HEK293 (cell line): ENCODE results near the gene C9orf153.
"Not testable (repeated sequence)": the region's sequence is repeated elsewhere in the genome, so short reads cannot be mapped to it uniquely, and the experiment has no call there.

ENCODE experiments used
- CTCF ChIA-PET: fragments of 350-600 bp; formaldehyde crosslinking; extraction: SDS; loops from one replicate; lab custom pipeline; 2021; ENCODE audit warnings: antibody characterized with exemption; lab: Yijun Ruan, JAX
- POLR2A ChIA-PET: fragments of 300-600 bp; formaldehyde crosslinking; extraction: SDS; loops from one replicate; lab custom pipeline; 2020; ENCODE audit warnings: antibody characterized with exemption, inconsistent platforms; lab: Yijun Ruan, JAX
- H3K27ac ChIP-seq: fragments of 200-500 bp; sonication (Bioruptor generic); 2 replicates; pipeline ENCODE4 v1.5.1; 2014; ENCODE audit warnings: low read depth, low read length, control low read depth, inconsistent platforms; ENCODE audit errors: extremely low read depth
- H3K36me3 ChIP-seq, 2 experiments: fragments of 200-500 bp in 1 of 2; sonication (Bioruptor generic) in 1 of 2; 1 replicate in 1 of 2; 2 replicates in 1 of 2; pipeline ENCODE4 v1.5.1; 2014 to 2017; ENCODE audit warnings: inconsistent platforms in 2 of 2, low read length in 2 of 2; ENCODE audit not compliant: control insufficient read depth in 2 of 2, insufficient read depth in 1 of 2
- H3K4me1 ChIP-seq: fragments of 200-500 bp; sonication (Bioruptor generic); 2 replicates; pipeline ENCODE4 v1.5.1; 2014; ENCODE audit warnings: mild to moderate bottlenecking, low read length, inconsistent platforms; ENCODE audit not compliant: control insufficient read depth, insufficient read depth
- H3K4me3 ChIP-seq: 2 replicates; pipeline ENCODE4 v1.5.1; 2011; ENCODE audit warnings: low read depth, mild to moderate bottlenecking, control low read depth, low read length, moderate library complexity
- H3K9me3 ChIP-seq: fragments of 200-500 bp; sonication (Bioruptor generic); 2 replicates; pipeline ENCODE4 v1.5.1; 2014; ENCODE audit warnings: low read depth, low read length, inconsistent platforms; ENCODE audit not compliant: control insufficient read depth, insufficient read depth
- BCL11B ChIP-seq: fragments of 450-650 bp; formaldehyde crosslinking; IDR thresholded peaks from 2 replicates; pipeline ENCODE4 v1.5.1; 2016; ENCODE audit warnings: low read depth, missing biosample characterization, missing genetic modification characterization
- MEIS1 ChIP-seq: sonication (generic); formaldehyde crosslinking; IDR thresholded peaks from 2 replicates; pipeline ENCODE4 v1.8.1; 2022; ENCODE audit warnings: missing genetic modification reagents, mild to moderate bottlenecking, borderline replicate concordance
- RBAK ChIP-seq: fragments of 450-650 bp; formaldehyde crosslinking; IDR thresholded peaks from 2 replicates; pipeline ENCODE4 v1.5.1; 2016; ENCODE audit warnings: missing biosample characterization, missing genetic modification characterization
- SETDB1 ChIP-seq: IDR thresholded peaks from one replicate; pipeline ENCODE4 v1.6.1; 2017; ENCODE audit warnings: mild to moderate bottlenecking, low read length, moderate library complexity, mixed read lengths; ENCODE audit not compliant: insufficient read length
- TRIM28 ChIP-seq: IDR thresholded peaks from 2 replicates; pipeline ENCODE4 v1.6.1; 2011; ENCODE audit warnings: low read length, control low read depth, borderline replicate concordance
- YY1 ChIP-seq: fragments of 450-650 bp; formaldehyde crosslinking; IDR thresholded peaks from 2 replicates; pipeline ENCODE4 v1.5.1; 2018; ENCODE audit warnings: missing biosample characterization, missing genetic modification characterization
- ZBTB48 ChIP-seq: fragments of 450-650 bp; formaldehyde crosslinking; IDR thresholded peaks from 2 replicates; pipeline ENCODE4 v1.5.1; 2016; ENCODE audit warnings: missing biosample characterization, missing genetic modification characterization
- ZIC2 ChIP-seq: fragments of 450-650 bp; formaldehyde crosslinking; IDR thresholded peaks from 2 replicates; pipeline ENCODE4 v1.5.1; 2016; ENCODE audit warnings: missing biosample characterization, missing genetic modification characterization
- ZNF10 ChIP-seq: fragments of 450-650 bp; formaldehyde crosslinking; IDR thresholded peaks from 2 replicates; pipeline ENCODE4 v1.5.1; 2017; ENCODE audit warnings: missing biosample characterization, missing genetic modification characterization
- ZNF138 ChIP-seq: fragments of 450-650 bp; formaldehyde crosslinking; IDR thresholded peaks from 2 replicates; pipeline ENCODE4 v1.5.1; 2016; ENCODE audit warnings: missing biosample characterization, missing genetic modification characterization, borderline replicate concordance
- ZNF16 ChIP-seq: fragments of 450-650 bp; formaldehyde crosslinking; IDR thresholded peaks from 2 replicates; pipeline ENCODE4 v1.5.1; 2016; ENCODE audit warnings: low read depth, missing biosample characterization, missing genetic modification characterization
- ZNF19 ChIP-seq: fragments of 450-650 bp; formaldehyde crosslinking; IDR thresholded peaks from 2 replicates; pipeline ENCODE4; 2016; ENCODE audit warnings: missing biosample characterization, missing genetic modification characterization, low read depth
- ZNF202 ChIP-seq: fragments of 450-650 bp; formaldehyde crosslinking; IDR thresholded peaks from 2 replicates; pipeline ENCODE4 v1.5.1; 2016; ENCODE audit warnings: missing biosample characterization, missing genetic modification characterization, borderline replicate concordance
- ZNF274 ChIP-seq, 2 experiments: fragments of 200-500 bp in 1 of 2; fragments of 450-650 bp in 1 of 2; sonication (Bioruptor generic) in 1 of 2; formaldehyde crosslinking in 1 of 2; IDR thresholded peaks; 2 replicates each; pipeline versions ENCODE4 v1.5.1 to v1.6.1; 2014 to 2016; ENCODE audit warnings: borderline replicate concordance in 1 of 2, inconsistent platforms in 1 of 2, low read length in 1 of 2, missing biosample characterization in 1 of 2, missing genetic modification characterization in 1 of 2
- ZNF302 ChIP-seq: fragments of 450-650 bp; formaldehyde crosslinking; IDR thresholded peaks from 2 replicates; pipeline ENCODE4 v1.5.1; 2016; ENCODE audit warnings: missing biosample characterization, missing genetic modification characterization, low read depth
- ZNF311 ChIP-seq: fragments of 450-650 bp; formaldehyde crosslinking; IDR thresholded peaks from 2 replicates; pipeline ENCODE4 v1.5.1; 2017; ENCODE audit warnings: missing biosample characterization, missing genetic modification characterization, borderline replicate concordance
- ZNF366 ChIP-seq: fragments of 450-650 bp; formaldehyde crosslinking; conservative IDR thresholded peaks from 2 replicates; pipeline ENCODE4 v1.5.1; 2016; ENCODE audit warnings: missing biosample characterization, missing genetic modification characterization
- ZNF585B ChIP-seq: fragments of 450-650 bp; formaldehyde crosslinking; IDR thresholded peaks from 2 replicates; pipeline ENCODE4 v1.5.1; 2016; ENCODE audit warnings: missing biosample characterization, missing genetic modification characterization
- ZNF610 ChIP-seq: fragments of 450-650 bp; formaldehyde crosslinking; IDR thresholded peaks from 2 replicates; pipeline ENCODE4 v1.5.1; 2016; ENCODE audit warnings: missing biosample characterization, missing genetic modification characterization, borderline replicate concordance
- ZNF654 ChIP-seq: fragments of 450-650 bp; formaldehyde crosslinking; IDR thresholded peaks from 2 replicates; pipeline ENCODE4 v1.5.1; 2016; ENCODE audit warnings: low read depth, missing biosample characterization, missing genetic modification characterization
- ZNF660 ChIP-seq: fragments of 450-650 bp; IDR thresholded peaks from 2 replicates; pipeline ENCODE4 v1.5.1; 2018; ENCODE audit warnings: missing biosample characterization, mild to moderate bottlenecking, missing genetic modification characterization
- ZNF777 ChIP-seq: fragments of 450-650 bp; formaldehyde crosslinking; IDR thresholded peaks from 2 replicates; pipeline ENCODE4 v1.5.1; 2017; ENCODE audit warnings: missing biosample characterization, missing genetic modification characterization, borderline replicate concordance
- ZNF785 ChIP-seq: fragments of 450-650 bp; formaldehyde crosslinking; IDR thresholded peaks from 2 replicates; pipeline ENCODE4 v1.5.1; 2016; ENCODE audit warnings: missing biosample characterization, missing genetic modification characterization
- ZSCAN4 ChIP-seq: fragments of 450-650 bp; formaldehyde crosslinking; IDR thresholded peaks from 2 replicates; pipeline ENCODE4 v1.5.1; 2017; ENCODE audit warnings: missing biosample characterization, missing genetic modification characterization
- TF ChIP-seq, protein P1 (sequence below): fragments of 450-650 bp; formaldehyde crosslinking; IDR thresholded peaks from 2 replicates; pipeline ENCODE4 v1.5.1; 2016; ENCODE audit warnings: missing biosample characterization, missing genetic modification characterization
- TF ChIP-seq, protein P2 (sequence below): fragments of 450-650 bp; formaldehyde crosslinking; IDR thresholded peaks from 2 replicates; pipeline ENCODE4 v1.5.1; 2016; ENCODE audit warnings: missing biosample characterization, missing genetic modification characterization

C9orf153 gene

GRCh38 chr9:86193088-86193487 lies 66.4 kb downstream of the C9orf153 start:
- ChIA-PET POLR2A (no interaction called here), CTCF (interaction anchor here (0.5 to 4.8 kb wide), 2 partner anchors 9 to 61 kb away, joined by 3 to 24 read pairs; no protein-coding TSS in a partner anchor)
- no peak overlapping the region for H3K4me3 ChIP-seq
- no peak overlapping the region for H3K27ac ChIP-seq
- no peaks in the 10 kb centered on the region for H3K36me3 ChIP-seq
- H3K9me3 ChIP-seq = no peaks in the 10 kb centered on the region
- no peak for TF ChIP-seq ZNF19
- peak; percentile 98 for TF ChIP-seq ZNF585B
- TF ChIP-seq TRIM28 = peak; percentile 89; the same call in 1 of the 2 replicates
- TF ChIP-seq SETDB1 = peak; percentile 80
- TF ChIP-seq YY1 (tag by site-specific recombination) = no peak
- H3K4me1 ChIP-seq = no peaks in the 10 kb centered on the region

DNA sequence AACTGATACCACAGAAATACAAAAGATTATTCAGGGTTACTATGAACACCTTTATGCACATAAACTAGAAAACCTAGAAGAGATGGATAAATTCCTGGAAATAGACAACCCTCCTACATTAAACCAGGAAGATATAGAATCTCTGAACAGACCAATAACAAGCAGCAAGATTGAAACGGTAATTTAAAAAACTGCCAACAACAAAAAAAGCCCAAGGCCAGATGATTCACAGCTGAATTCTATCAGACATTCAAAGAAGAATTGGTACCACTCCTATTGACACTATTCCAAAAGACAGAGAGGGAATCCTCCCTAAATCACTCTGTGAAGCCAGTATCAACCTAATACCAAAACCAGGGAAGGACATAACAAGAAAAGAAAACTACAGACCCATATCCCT lies 68.8 kb downstream of the C9orf153 start:
- H3K27ac ChIP-seq, H3K9me3 ChIP-seq, H3K4me1 ChIP-seq, H3K4me3 ChIP-seq, H3K36me3 ChIP-seq, POLR2A ChIA-PET: not testable (repeated sequence)
- CTCF ChIA-PET = interaction anchor here (4.8 kb wide), 1 partner anchor 12 kb away, joined by 24 read pairs; no protein-coding TSS in a partner anchor

DNA sequence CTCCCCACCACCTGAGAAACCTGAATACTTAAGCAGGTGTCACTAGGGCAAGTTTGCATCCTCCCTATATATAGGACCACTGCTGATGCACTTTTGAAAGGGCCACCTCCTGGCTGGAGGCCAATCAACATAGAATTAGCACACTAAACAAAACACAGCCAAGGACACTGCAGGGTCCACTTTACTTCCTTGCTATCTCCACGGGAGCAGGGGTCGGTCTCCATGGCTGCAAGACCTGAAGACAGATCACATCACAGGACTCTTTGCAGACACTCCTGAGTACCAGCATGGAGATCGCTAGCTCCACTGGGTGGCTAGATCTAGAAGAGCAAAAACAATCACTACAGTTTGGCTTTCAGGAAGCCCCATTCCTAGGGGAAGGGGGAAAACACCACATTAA lies 72.3 kb downstream of the C9orf153 start:
- Histone ChIP-seq H3K36me3 (no peaks in the 10 kb centered on the region), H3K9me3 (no peaks in the 10 kb centered on the region), H3K4me3 (no peak overlapping the region), H3K4me1 (no peaks in the 10 kb centered on the region), H3K27ac (no peak overlapping the region)
- ChIA-PET POLR2A (interaction anchor here (0.5 to 1.3 kb wide), 3 partner anchors 60 to 88 kb away, joined by 3 to 4 read pairs (median 4); no protein-coding TSS in a partner anchor), CTCF (interaction anchor here (0.7 to 2.2 kb wide), 6 partner anchors 11 to 164 kb away, joined by 3 to 6 read pairs (median 3); no protein-coding TSS in a partner anchor)
- TF ChIP-seq ZNF660 (tag by site-specific recombination) (no peak), ZNF654 (tag by site-specific recombination) (peak; percentile 40), ZNF785 (no peak), ZIC2 (peak; percentile 50), ZBTB48 (0 out of 2 replicates have a peak, but pooled peaks have one; percentile 35)
- TF ChIP-seq, protein P1, sequence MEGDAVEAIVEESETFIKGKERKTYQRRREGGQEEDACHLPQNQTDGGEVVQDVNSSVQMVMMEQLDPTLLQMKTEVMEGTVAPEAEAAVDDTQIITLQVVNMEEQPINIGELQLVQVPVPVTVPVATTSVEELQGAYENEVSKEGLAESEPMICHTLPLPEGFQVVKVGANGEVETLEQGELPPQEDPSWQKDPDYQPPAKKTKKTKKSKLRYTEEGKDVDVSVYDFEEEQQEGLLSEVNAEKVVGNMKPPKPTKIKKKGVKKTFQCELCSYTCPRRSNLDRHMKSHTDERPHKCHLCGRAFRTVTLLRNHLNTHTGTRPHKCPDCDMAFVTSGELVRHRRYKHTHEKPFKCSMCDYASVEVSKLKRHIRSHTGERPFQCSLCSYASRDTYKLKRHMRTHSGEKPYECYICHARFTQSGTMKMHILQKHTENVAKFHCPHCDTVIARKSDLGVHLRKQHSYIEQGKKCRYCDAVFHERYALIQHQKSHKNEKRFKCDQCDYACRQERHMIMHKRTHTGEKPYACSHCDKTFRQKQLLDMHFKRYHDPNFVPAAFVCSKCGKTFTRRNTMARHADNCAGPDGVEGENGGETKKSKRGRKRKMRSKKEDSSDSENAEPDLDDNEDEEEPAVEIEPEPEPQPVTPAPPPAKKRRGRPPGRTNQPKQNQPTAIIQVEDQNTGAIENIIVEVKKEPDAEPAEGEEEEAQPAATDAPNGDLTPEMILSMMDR = 0 out of 2 replicates have a peak, but pooled peaks have one; percentile 21

- Histone ChIP-seq H3K4me1 (no peaks in the 10 kb centered on the region), H3K4me3 (no peak overlapping the region), H3K27ac (no peak overlapping the region), H3K9me3 (no peaks in the 10 kb centered on the region), H3K36me3 (no peaks in the 10 kb centered on the region)
- ChIA-PET CTCF (interaction anchor here (0.7 to 2.2 kb wide), 6 partner anchors 10 to 163 kb away, joined by 3 to 6 read pairs (median 4); no protein-coding TSS in a partner anchor), POLR2A (interaction anchor here (0.6 to 1.3 kb wide), 2 partner anchors 60 to 88 kb away, joined by 3 to 4 read pairs; no protein-coding TSS in a partner anchor)
- TF ChIP-seq, protein P2, sequence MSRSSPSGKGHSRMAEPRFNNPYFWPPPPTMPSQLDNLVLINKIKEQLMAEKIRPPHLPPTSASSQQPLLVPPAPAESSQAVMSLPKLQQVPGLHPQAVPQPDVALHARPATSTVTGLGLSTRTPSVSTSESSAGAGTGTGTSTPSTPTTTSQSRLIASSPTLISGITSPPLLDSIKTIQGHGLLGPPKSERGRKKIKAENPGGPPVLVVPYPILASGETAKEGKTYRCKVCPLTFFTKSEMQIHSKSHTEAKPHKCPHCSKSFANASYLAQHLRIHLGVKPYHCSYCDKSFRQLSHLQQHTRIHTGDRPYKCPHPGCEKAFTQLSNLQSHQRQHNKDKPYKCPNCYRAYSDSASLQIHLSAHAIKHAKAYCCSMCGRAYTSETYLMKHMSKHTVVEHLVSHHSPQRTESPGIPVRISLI (tag by site-specific recombination) = no peak
- no peak for TF ChIP-seq ZSCAN4 (tag by site-specific recombination)
- no peak for TF ChIP-seq ZNF302
- no peak for TF ChIP-seq ZNF16 (tag by site-specific recombination)
- TF ChIP-seq ZNF777 (tag by site-specific recombination) = no peak
- no peak for TF ChIP-seq ZNF10
- TF ChIP-seq ZNF366 (tag by site-specific recombination) = no peak
- no peak for TF ChIP-seq ZNF311
- TF ChIP-seq BCL11B (tag by site-specific recombination) = no peak
- no peak for TF ChIP-seq MEIS1 (CRISPR knock-in tag)
- no peak for TF ChIP-seq RBAK (tag by site-specific recombination)
- TF ChIP-seq ZNF138 (tag by site-specific recombination) = no peak
- no peak for TF ChIP-seq ZNF610 (tag by site-specific recombination)
- no peak for TF ChIP-seq ZNF274 (IDR thresholded peaks at IDR 0.05; ENCODE audit: low read length)
- no peak for TF ChIP-seq ZNF274 (tag by site-specific recombination; IDR thresholded peaks at IDR 0.05; ENCODE audit: borderline replicate concordance)
- TF ChIP-seq ZNF202 = no peak
Observed at GRCh38 chr9:86186696-86187095, 72.8 kb downstream of the C9orf153 start.
